Caco-2 (cell line): ENCODE data around the gene KDM8. TPM values are rescaled to one million over a fixed set of nuclear protein-coding genes. Genes with fewer than 3 reads are reported as not detected.
"Not testable (repeated sequence)": the region's sequence is repeated elsewhere in the genome, so short reads cannot be mapped to it uniquely, and the experiment has no call there.

Source experiments
- BruUV-seq: library from RNA; stranded (reverse); fragments of 400-500 nt; replicated peaks from 2 replicates; lab custom pipeline; 2021; lab: Mats Ljungman, UMichigan
- CTCF ChIA-PET: fragments of 300-600 bp; sonication (Branson Sonifier 250); formaldehyde crosslinking; loops from one replicate; lab custom pipeline; 2022; ENCODE audit warnings: antibody characterized with exemption; lab: Charles Lee
- POLR2A ChIA-PET: fragments of 300-600 bp; sonication (Branson Sonifier 250); formaldehyde crosslinking; loops from one replicate; lab custom pipeline; 2022; ENCODE audit warnings: antibody characterized with exemption; lab: Charles Lee
- DNase-seq, 2 experiments: peaks; one replicate each; pipeline versions ENCODE4 v3.0.0 to v3.0.0-alpha.2; 2020 to 2022
- H3K27me3 ChIP-seq: replicated peaks from 2 replicates; pipeline ENCODE4 v1.6.0; 2011; ENCODE audit warnings: low read length; ENCODE audit not compliant: control insufficient read depth, insufficient read depth
- H3K36me3 ChIP-seq: 2 replicates; pipeline ENCODE4 v1.5.1; 2011; ENCODE audit warnings: low read length; ENCODE audit not compliant: control insufficient read depth, insufficient read depth
- H3K4me1 ChIP-seq: fragments of 250-450 bp; sonication (Bioruptor Pico); 2 replicates; pipeline ENCODE4 v1.5.1; 2020; ENCODE audit warnings: mild to moderate bottlenecking
- H3K4me3 ChIP-seq: 2 replicates; pipeline ENCODE4 v1.5.1; 2011; ENCODE audit warnings: low read depth, mild to moderate bottlenecking, control low read depth, low read length
- H3K9me3 ChIP-seq: fragments of 250-450 bp; sonication (Bioruptor Pico); 2 replicates; pipeline ENCODE4 v1.5.1; 2020; ENCODE audit warnings: mild to moderate bottlenecking, moderate library complexity
- H3K27ac Mint-ChIP-seq: one replicate; pipeline ENCODE4 v1.8.0; 2022; ENCODE audit warnings: mixed read lengths; ENCODE audit not compliant: unreplicated experiment
- H3K27me3 Mint-ChIP-seq: one replicate; pipeline ENCODE4 v1.8.0; 2022; ENCODE audit warnings: mixed read lengths; ENCODE audit not compliant: insufficient read depth, unreplicated experiment
- H3K36me3 Mint-ChIP-seq: one replicate; pipeline ENCODE4 v1.8.0; 2022; ENCODE audit warnings: mild to moderate bottlenecking, mixed read lengths; ENCODE audit not compliant: insufficient read depth, unreplicated experiment
- H3K4me1 Mint-ChIP-seq: one replicate; pipeline ENCODE4 v1.8.0; 2022; ENCODE audit warnings: low read depth, mixed read lengths; ENCODE audit not compliant: unreplicated experiment
- H3K4me3 Mint-ChIP-seq: one replicate; pipeline ENCODE4 v1.8.0; 2022; ENCODE audit warnings: mild to moderate bottlenecking, moderate library complexity, mixed read lengths; ENCODE audit not compliant: unreplicated experiment
- H3K9me3 Mint-ChIP-seq: one replicate; pipeline ENCODE4 v1.8.0; 2022; ENCODE audit warnings: mixed read lengths; ENCODE audit not compliant: unreplicated experiment
- CTCF ChIP-seq, 2 experiments: fragments of 200-600 bp in 1 of 2; IDR thresholded peaks; 1 replicate in 1 of 2; 2 replicates in 1 of 2; pipeline versions ENCODE4 v1.5.1 to v1.8.0; 2011 to 2022; ENCODE audit warnings: antibody characterized with exemption in 1 of 2, control low read depth in 1 of 2, inconsistent platforms in 1 of 2, low read depth in 1 of 2, low read length in 1 of 2, mild to moderate bottlenecking in 1 of 2, moderate library complexity in 1 of 2; ENCODE audit not compliant: insufficient read depth in 1 of 2, severe bottlenecking in 1 of 2, unreplicated experiment in 1 of 2
- intact Hi-C: fragments of 100-400 bp; cut with micrococcal nuclease; formaldehyde crosslinking; loops from one replicate; pipeline ENCODE4 v1.10.0; 2022; ENCODE audit not compliant: unreplicated experiment
- total RNA-seq: library from RNA; stranded (reverse); gene quantifications from 2 replicates; pipeline ENCODE4 v1.2.3, GENCODE V29; 2022

Gene KDM8
- total RNA-seq, 1 experiment from 2014 or later = 7.0 TPM

- Mint-ChIP-seq H3K27ac (no peak overlapping the region), H3K27me3 (no peaks in the 10 kb centered on the region), H3K4me1 (no peaks in the 10 kb centered on the region), H3K36me3 (peaks cover 10% of the 10 kb centered on the region), H3K9me3 (no peaks in the 10 kb centered on the region), H3K4me3 (no peak overlapping the region)
- Histone ChIP-seq H3K36me3 (no peaks in the 10 kb centered on the region), H3K4me1 (peaks cover 12% of the 10 kb centered on the region; the same call in 1 of the 2 replicates), H3K27me3 (no peaks in the 10 kb centered on the region), H3K4me3 (no peak overlapping the region), H3K9me3 (no peaks in the 10 kb centered on the region)
- BruUV-seq = no TSS peak
- no peak for DNase-seq
- intact Hi-C loops = no loop called here
- POLR2A ChIA-PET = no interaction called here
- CTCF ChIA-PET = no interaction called here
- no peak for TF ChIP-seq CTCF (IDR thresholded peaks at IDR 0.05; ENCODE audit: insufficient read depth in 1 of 2, low read depth in 1 of 2, low read length in 1 of 2, severe bottlenecking in 1 of 2, unreplicated experiment in 1 of 2)
Measured at GRCh38 chr16:27205423-27206065, 2.2 kb downstream of the KDM8 start.

- H3K4me3 ChIP-seq, H3K27ac Mint-ChIP-seq, POLR2A ChIA-PET, CTCF ChIA-PET, H3K27me3 Mint-ChIP-seq, H3K36me3 ChIP-seq, intact Hi-C loops, BruUV-seq, DNase-seq, H3K27me3 ChIP-seq, H3K4me1 Mint-ChIP-seq, H3K9me3 ChIP-seq, H3K9me3 Mint-ChIP-seq, H3K4me3 Mint-ChIP-seq: not testable (repeated sequence)
- H3K36me3 Mint-ChIP-seq = peaks cover 10% of the 10 kb centered on the region
- H3K4me1 ChIP-seq = peaks cover 12% of the 10 kb centered on the region; the same call in 1 of the 2 replicates
Measured at GRCh38 chr16:27207121-27207520, 3.8 kb downstream of the KDM8 start.

- no peak overlapping the region for H3K4me3 Mint-ChIP-seq
- H3K36me3 ChIP-seq = no peaks in the 10 kb centered on the region
- DNase-seq = no peak
- no peaks in the 10 kb centered on the region for H3K9me3 ChIP-seq
- no peak overlapping the region for H3K4me3 ChIP-seq
- H3K4me1 Mint-ChIP-seq = no peaks in the 10 kb centered on the region
- TF ChIP-seq CTCF (IDR thresholded peaks at IDR 0.05; ENCODE audit: insufficient read depth in 1 of 2, low read depth in 1 of 2, low read length in 1 of 2, severe bottlenecking in 1 of 2, unreplicated experiment in 1 of 2) = no peak
- H3K27ac Mint-ChIP-seq = no peak overlapping the region
- peaks cover 10% of the 10 kb centered on the region for H3K36me3 Mint-ChIP-seq
- no TSS peak for BruUV-seq
- H3K27me3 ChIP-seq = no peaks in the 10 kb centered on the region
- H3K27me3 Mint-ChIP-seq = no peaks in the 10 kb centered on the region
- H3K9me3 Mint-ChIP-seq = no peaks in the 10 kb centered on the region
- POLR2A ChIA-PET = no interaction called here
- intact Hi-C loops = no loop called here
- peaks cover 6% of the 10 kb centered on the region; the same call in 1 of the 2 replicates for H3K4me1 ChIP-seq
- CTCF ChIA-PET = no interaction called here
Measured at GRCh38 chr16:27208081-27208680, 4.9 kb downstream of the KDM8 start.
